22Rv1 (cell line): ENCODE data around the gene PPP4C.

Experiments
- H3K27ac ChIP-seq: fragments of 450-650 bp; 2 replicates; pipeline ENCODE4 v1.5.1; 2017
- CTCF ChIP-seq: fragments of 450-650 bp; IDR thresholded peaks from 2 replicates; pipeline ENCODE4 v1.5.1; 2017; ENCODE audit warnings: mild to moderate bottlenecking
- ZFX ChIP-seq: fragments of 450-650 bp; IDR thresholded peaks from 2 replicates; pipeline ENCODE4 v1.6.1; 2017; ENCODE audit warnings: antibody characterized with exemption, borderline replicate concordance

The PPP4C gene

GRCh38 chr16:30095166-30096078 is 19.6 kb downstream of the PPP4C start:
- peak overlapping the region; percentile 75 for H3K27ac ChIP-seq
- no peak for TF ChIP-seq CTCF
- no peak for TF ChIP-seq ZFX

GRCh38 chr16:30096105-30096861 is 20.5 kb downstream of the PPP4C start, which contains the start of gene YPEL3:
Gene YPEL3 (minus strand): TSS chr16:30096213. CDS start chr16:30095482, 731 bp downstream.
- peak within 1 kb of the TSS; percentile 75 for H3K27ac ChIP-seq
- no peak for TF ChIP-seq ZFX

- TF ChIP-seq ZFX (no peak), CTCF (no peak)
- H3K27ac ChIP-seq = peak overlapping the region; percentile 75
Observed at GRCh38 chr16:30096862-30097563, 21.2 kb downstream of the PPP4C start.

- TF ChIP-seq CTCF = no peak
- no peak for TF ChIP-seq ZFX
- H3K27ac ChIP-seq = peak overlapping the region; percentile 56
Observed at GRCh38 chr16:30104090-30104489, 28.3 kb downstream of the PPP4C start.

- no peak for TF ChIP-seq CTCF
- TF ChIP-seq ZFX = no peak
- H3K27ac ChIP-seq = peak overlapping the region; percentile 56
Observed at GRCh38 chr16:30104492-30104891, 28.7 kb downstream of the PPP4C start.

- no peak overlapping the region for H3K27ac ChIP-seq
- TF ChIP-seq ZFX (no peak), CTCF (no peak)
Observed at GRCh38 chr16:30108059-30108850, 32.5 kb downstream of the PPP4C start.

- no peak overlapping the region for H3K27ac ChIP-seq
- TF ChIP-seq ZFX = no peak
- TF ChIP-seq CTCF = no peak
Observed at GRCh38 chr16:30110661-30111060, 34.9 kb downstream of the PPP4C start.
